ENCODE data around the gene CYFIP1.

The CYFIP1 gene

DNA sequence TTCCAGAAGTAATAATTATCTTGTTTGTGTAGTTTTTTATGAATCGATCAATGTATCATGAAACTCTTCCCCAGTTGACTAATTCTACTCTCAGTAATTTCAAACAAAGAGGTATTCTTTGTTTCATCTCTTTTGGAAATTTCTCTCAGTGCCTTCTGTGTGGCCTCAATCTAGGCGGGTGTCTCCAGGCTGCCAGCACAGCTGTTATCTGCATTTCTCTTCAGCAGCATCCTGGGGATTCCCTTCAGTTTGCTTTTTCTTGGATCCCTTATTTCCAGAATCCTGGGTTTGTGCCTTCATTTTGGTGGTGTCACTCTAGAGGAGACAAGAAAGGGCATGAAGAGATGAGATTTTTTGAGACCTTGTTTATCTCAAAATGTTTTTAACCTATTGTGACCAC, 119.0 kb downstream of the CYFIP1 start:
- DNase-seq: no peak

GRCh38 chr15:22856659-22857058, 123.5 kb downstream of the CYFIP1 start:
- DNase-seq: no peak

DNA sequence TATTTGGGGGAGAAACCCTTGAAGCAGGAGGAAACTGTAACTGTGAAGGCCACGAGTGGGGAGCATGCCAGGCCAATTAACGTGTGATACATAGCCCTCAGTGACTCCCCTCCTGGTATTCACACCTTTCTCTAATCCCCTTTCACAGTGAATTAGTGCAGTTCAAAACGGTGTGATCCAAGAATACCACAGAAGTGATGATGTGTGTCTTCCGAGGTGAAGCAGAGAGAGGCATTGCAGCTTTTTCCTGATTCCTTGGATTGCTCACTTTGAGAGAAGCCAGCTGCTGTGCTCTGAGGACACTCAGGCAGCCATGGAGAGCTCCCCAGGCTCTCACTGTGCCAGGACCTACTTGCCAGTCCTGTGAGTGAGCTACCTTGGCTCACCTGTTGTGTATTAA, 124.4 kb downstream of the CYFIP1 start:
- DNase-seq: no peak

DNA sequence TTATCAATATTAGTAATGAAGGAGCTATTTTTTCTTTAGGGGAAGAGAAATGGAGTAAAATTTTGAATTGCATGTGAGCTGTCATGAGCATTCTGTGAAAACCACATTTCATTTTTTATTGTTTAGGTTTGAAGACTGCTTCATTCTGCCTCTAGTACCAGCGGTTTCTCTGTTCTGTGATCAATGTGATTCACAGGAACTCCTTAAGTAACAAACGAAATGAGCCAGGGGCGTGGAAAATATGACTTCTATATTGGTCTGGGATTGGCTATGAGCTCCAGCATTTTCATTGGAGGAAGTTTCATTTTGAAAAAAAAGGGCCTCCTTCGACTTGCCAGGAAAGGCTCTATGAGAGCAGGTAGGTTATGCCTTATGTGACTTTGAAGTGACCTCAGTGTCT, 128.7 kb downstream of the CYFIP1 start:
- DNase-seq: no peak

GRCh38 chr15:22850055-22850454, 130.1 kb downstream of the CYFIP1 start:
- DNase-seq: no peak

DNA sequence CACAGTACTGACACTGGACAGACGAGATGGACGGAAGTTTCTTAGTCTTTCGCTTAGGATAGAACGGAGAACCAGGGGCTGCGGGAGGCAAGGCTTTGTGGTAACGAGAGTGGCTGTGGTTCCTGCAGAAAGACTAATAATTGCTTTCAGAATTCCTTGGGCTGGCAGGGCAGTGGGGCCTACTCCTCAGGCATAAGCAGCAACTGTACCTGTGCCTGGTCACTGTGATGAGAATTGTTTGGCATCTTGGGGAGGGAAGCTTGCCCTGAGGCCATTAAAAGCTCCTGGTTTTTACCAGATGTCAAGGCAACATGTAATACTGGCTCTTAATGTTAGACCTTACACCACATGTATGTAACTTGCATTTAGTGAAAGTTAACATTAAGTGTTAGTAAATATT, 134.1 kb downstream of the CYFIP1 start:
- no peak for DNase-seq

DNA sequence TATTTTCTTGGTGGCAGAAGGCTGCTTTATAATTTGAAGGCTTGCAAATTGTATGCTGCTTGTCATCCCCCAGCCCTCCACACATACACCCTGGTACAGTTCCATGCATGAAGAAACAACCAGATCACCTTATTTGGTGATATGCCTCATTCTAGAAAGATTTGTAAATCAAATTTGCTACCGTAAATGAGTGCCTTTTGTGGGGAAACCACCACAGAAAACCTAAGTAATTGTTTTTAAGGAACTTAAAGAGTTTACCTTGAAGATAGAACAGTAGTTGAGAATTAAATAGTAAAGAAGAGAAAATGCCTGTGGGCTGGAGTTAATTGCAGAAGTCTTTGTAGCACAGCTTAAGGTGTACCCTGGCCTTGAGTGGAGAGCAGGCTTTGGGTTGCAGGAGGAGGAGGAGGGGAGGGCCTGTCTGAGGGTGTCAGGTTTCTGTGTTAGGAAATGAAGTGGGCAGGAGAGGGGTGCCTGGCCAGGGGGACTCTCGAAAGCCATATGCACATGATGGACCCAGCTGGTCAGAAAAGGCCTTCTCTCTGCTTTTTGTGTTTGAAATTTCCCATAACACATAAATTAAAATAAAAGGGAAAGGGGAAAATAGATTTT, 134.8 kb downstream of the CYFIP1 start:
- DNase-seq: no peak

GRCh38 chr15:22844421-22845288, 135.5 kb downstream of the CYFIP1 start:
- DNase-seq: no peak

DNA sequence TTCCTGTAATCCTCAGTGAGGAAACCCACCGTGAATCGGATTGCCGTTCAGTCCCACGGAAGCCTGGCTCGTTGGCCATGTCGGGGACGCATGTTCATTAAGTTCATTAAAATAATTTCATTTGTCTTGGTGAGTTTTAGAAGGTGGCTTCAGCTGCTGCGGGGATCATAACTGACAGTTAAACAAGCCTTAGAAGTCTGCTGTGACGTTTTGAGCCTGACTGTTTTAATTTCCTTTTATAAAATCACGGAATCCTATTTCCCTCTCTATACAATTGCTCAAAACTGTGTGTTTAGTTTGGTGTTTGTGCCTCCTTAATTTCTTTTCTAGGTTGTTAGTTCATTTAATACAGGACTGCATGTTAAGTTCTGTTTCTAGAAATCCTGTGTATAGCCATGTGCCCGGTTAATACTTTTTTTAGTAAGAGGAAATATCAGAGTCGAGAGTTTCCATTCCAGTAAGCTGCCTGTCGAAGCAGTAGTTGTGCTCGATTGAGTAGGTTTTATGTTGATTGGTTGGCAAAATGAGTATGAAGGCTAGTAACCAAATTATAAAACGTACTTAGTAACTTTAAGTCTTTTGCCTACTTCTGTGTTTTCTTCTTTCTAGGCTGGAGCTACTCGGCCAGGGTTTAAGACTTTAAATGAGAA, 141.0 kb downstream of the CYFIP1 start:
- DNase-seq: no peak

- DNase-seq: peak; percentile 99
These were observed 141.7 kb downstream of the CYFIP1 start, which contains the start of gene NIPA2 for GRCh38 chr15:22838292-22839042. Gene NIPA2 (plus strand): TSS chr15:22838666. CDS start chr15:22851732, 13,066 bp downstream.

DNA sequence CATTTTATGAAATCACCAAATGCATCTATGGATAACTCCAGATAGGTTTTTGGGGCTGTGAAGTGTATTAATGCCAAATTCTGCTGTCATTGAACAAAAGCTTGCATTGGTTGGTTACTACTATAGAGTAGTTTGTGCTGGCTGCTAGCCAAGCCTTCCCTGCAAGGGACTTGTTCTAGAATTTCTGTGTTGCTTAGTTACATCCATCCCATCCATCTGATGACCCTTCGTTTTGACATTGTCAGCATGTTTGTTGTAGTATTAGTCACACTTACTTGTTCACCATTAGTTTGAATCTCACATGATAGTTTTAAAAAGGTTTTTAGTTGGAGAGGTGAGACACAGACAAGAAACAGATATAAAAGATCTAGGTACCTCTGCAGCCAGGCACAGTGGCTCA, 148.7 kb downstream of the CYFIP1 start:
- DNase-seq: peak; percentile 12

GRCh38 chr15:22827125-22827524, 153.0 kb downstream of the CYFIP1 start:
- no peak for DNase-seq

- DNase-seq: no peak
These were observed 156.6 kb downstream of the CYFIP1 start for GRCh38 chr15:22823495-22824128.

GRCh38 chr15:22819651-22820050, 160.5 kb downstream of the CYFIP1 start:
- DNase-seq: no peak

All from COR-L47 (cell line).